ENCODE results near the gene PDE6D.
"Not testable (repeated sequence)": the region's sequence is repeated elsewhere in the genome, so short reads cannot be mapped to it uniquely, and the experiment has no call there.

Gene PDE6D

DNA sequence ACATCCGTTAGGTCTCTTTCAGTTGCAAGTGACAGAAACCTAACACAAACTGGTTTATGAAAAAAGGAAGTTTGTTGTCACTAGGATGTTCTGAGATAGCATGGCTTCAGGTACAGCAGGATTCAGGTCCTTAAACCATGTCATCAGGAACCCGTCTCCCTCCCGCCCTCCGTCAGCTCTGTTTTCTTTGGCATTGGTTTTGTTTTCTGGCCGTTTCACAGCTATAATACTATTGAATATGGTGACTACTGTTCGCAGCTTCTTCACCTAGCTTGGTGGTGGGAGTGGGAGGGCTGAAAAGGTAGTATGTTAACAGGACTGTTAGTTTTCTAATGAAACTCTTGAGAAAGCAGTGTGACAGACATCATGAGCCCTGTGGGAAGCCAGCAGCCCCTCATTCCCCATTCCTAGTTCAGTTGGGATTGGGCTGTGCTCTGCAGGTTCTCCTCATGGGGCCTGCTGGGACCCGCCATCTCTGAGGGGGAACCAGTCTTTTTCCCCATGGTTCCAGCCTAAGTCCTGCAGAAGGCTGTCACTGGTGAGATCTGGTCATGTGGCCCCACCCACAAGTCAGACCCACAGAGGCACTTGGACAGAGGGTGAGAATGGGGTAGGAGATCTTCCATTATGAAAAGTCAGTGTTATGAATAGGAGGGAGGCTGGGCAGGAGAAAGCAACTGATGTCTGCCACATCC, 60.6 kb downstream of the PDE6D start:
- DNase-seq (ENCODE audit: low spot score) = no peak

DNA sequence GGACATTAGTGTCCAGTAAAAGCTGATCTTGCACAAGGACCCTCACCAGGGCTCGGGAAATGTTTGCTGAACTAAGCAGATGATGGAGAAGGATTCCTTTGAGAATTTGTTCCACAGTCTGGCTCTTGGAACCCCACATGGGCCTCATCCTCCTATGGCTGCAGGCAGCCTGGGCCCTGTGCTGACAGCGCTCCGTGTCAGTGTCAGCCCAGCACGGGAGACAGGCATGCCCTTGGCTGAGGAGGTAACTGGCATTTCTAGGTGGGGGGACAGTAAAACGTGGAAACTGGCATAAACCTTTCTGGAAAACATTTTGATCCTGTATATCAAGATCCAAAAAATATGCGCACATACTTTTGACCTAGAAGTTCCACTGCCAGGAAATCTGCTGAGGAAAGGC, 62.3 kb downstream of the PDE6D start:
- no peak for DNase-seq (ENCODE audit: low spot score)

DNA sequence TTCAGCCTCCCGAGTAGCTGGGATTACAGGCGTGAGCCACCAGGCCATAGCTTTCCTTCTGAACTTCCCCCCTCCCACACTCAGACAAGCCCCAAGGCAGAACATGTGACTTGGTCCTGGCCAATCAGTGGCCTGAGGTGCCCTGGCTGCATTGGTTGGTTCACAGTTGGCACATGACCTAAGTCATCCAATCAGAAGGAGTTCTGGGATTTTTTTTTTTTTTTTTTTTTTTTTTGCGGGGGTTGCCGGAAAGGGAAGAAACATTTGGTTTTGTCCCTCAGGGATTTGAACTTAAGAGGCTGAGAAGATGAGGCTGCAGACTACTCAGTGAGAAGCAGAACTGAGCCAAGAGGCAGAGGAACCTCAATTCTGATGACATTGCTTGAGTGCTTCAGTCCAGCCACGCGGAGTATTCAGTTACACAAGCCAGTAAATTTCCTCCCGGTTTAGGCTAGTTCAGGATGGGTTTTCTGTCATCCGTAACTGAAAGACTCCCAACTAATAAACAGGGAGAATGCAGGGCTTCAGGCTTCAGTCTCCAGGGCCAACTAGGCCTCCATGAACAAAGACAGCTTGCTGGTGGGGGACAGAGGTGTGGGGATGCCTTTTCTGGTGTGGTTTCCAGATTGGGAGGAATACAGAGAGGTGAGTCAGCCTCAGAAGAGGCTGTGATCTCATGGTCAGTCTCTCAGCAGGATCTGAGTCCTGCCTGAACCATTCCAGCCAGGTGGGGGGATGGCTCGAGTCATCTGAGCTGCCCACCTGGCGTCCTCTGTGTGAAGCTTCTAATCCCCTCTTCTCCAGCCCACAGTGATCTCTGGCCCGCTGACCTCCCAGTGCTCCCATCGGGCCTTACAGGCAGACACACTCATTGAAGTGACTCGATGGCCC, 63.6 kb downstream of the PDE6D start:
- DNase-seq (ENCODE audit: low spot score) = no peak

DNA sequence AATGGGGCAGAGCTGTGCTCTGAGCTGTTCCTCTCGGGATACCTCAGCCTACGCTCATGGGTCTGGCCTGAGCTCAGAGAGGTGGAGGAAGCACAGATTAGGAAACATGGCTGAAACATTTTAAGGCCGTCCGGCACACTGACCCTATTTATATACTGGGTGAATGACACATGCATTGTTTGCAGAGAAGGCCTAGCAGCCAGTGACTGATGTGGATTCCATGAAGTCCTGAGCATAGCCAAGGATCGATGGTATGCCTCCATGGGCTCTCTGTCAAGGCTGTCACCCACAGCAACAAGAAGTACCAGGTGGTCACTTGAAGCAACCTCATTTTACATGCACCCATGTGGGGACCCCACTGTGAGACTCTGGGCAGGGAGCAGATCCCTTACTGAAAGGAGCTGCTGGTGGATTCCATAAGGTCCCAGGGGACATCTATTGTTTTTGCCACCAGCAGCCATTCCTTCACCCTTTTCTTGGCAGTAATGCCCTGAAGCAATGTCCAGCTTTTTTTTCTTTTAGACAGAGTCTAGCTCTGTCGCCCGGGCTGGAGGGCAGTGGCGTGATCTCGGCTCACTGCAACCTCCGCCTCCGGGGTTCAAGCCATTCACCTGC, 64.3 kb downstream of the PDE6D start:
- no peak for DNase-seq (ENCODE audit: low spot score)

DNA sequence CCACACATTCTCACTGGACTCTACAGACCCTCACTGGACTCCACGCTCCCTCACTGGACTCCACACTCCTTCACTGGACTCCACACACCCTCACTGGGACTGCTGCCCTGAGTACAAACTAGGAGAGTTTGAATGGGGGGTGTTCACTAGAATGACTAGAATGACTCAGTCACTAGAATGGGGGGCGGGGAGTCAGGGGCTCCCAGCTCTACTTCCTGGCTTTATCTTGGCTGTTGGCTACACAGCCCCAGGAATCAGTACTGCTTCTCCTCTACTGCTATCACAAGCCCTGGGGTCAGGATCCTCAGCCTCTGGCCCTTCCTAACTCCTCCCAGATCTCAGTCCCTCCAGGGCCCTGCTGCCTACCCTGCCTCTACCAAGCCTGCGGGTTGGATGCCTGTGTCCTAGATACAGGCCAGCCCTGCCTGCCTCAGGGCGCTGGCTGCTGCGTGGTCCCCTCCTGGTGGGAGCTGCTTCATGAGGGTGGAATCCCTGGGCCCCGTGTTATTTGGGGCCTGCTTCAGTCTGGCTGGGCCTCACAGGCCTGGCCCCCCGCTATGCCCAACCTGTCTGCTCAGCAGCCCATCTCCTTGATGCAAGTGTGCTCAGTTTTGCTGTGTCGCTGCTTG, 65.0 kb downstream of the PDE6D start:
- DNase-seq (ENCODE audit: low spot score) = no peak

DNA sequence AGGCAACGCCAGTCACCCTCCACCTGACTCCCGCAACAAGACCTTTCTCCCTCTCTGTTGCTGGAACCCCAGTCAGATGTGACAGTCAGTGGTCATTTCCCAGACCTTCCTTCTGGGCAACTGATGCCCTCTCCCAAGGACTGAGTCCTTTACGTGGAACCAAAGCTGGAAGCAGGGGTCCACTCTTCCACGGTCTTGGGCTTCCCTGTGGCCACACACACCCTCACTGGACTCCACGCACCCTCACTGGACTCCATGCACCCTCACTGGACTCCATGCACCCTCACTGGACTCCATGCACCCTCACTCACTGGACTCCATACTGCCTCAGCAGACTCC, 65.6 kb downstream of the PDE6D start:
- DNase-seq (ENCODE audit: low spot score) = no peak

DNA sequence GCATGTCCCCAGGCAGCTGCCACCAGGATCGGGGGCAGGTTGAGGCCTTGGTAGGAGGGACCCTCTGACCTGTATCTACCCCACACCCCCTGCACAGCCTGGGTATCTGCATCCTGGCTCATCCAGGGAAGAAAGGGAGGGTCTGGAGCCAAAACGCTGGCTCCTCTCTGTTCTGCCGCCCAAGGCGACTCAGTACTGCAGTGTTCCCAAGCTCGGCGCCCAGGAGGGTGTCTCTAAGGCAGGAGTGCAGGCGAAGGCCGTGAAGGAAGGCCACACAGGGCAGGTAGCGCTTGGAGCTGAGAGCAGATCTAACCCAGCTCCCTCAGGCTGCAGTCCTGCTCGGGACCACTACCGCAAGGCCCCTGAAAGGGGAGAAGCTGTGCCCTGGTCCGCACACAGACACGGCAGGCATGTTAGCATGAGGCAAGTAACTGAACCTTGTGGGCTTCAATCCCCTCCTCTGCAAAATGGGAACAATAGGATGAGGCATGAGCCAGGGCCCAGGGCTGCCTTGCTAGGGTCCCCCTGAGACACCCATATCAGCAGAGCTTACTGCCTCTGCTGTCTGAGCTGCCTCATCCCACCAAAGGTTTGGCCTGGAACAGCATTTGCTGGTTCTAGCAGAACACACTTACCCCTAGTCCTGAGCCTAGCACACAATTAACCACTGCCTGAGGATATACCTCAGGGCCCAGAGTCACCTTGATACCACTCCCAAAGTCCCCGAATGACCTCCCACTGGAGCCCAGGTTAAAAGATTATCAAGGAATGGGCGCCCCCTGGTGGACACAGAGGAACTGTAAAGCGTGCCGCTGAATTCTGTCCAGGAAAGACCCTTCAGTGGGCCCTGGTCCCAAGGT, 66.2 kb downstream of the PDE6D start:
- peak; percentile 92 for DNase-seq (ENCODE audit: low spot score)

DNA sequence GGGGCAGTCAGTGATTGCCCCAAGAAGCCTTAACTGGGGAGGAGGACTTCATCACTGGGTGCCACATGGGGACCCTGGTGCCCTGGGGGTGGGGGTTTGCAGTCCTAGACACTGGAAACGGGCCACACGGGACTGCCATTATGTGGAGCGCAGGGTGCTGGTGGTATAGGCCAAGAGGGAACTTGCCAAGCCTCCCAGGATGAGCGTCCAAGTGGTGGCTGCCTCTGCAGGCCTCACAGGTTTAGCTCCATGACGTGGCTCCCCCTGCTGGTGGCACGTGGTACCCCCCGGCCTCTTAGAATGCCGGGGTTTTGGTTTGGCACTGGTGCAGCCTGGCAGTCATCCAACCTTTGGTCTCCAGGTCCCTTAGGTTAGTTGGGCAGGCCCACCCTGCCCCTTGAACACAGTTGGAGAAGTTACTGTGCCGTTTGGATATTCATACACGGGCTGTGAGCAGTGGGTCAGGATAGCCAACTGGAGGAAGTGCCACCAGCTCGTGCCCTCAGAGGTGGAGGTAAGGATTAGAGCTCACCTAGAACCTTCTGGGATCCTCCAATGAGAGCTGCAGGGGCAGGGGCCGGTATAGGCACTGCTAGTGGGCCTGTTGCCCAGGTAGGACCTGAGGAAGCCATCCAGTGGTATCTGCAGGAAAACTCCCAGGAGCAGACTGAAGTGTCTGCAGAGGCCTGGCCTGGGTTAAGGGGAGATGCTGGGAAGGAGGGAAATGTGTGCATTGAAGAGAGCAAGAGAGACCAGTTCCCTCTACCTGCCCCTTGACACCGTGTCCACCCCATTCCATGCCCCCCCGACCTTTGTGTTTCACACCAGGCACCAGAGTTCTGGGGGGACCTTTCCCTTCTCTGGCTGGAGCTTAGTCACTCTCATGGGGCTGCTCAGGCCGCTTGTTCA, 67.1 kb downstream of the PDE6D start:
- peak; percentile 91 for DNase-seq (ENCODE audit: low spot score)

DNA sequence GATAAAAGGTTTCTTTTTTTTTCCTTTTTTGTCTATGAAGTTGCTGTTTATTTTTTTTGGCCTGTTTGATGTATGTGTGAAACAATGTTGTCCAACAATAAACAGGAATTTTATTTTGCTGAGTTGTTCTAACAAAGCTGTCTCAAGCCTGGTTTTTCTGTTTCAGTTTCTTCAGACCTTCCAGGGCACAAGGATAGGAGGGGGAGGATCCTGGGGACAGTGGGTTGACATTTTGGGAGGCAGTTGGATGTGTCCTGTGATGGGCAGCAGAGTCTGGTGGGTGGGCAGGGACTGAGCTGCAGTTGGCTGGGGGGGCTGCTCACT, 67.7 kb downstream of the PDE6D start:
- not testable (repeated sequence) for DNase-seq (ENCODE audit: low spot score)

DNA sequence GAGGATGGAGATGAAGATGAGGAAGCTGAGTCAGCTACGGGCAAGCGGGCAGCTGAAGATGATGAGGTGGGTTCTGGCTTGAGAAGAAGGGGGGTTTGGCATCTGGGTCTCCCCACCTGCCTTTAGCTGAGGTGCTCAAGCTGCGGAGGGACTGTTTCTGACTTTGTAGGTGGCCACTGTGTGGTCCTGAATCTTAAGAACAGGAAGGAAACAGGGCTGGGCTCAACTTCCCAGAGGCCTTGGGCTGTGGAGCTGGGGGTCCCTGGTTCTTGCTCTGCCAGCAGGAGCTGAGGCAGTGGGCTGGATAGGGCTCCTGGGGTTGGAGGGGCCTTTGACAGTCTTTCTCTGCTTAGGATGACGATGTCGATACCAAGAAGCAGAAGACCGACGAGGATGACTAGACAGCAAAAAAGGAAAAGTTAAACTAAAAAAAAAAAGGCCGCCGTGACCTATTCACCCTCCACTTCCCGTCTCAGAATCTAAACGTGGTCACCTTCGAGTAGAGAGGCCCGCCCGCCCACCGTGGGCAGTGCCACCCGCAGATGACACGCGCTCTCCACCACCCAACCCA, 68.5 kb downstream of the PDE6D start:
- DNase-seq (ENCODE audit: low spot score) = not testable (repeated sequence)

DNA sequence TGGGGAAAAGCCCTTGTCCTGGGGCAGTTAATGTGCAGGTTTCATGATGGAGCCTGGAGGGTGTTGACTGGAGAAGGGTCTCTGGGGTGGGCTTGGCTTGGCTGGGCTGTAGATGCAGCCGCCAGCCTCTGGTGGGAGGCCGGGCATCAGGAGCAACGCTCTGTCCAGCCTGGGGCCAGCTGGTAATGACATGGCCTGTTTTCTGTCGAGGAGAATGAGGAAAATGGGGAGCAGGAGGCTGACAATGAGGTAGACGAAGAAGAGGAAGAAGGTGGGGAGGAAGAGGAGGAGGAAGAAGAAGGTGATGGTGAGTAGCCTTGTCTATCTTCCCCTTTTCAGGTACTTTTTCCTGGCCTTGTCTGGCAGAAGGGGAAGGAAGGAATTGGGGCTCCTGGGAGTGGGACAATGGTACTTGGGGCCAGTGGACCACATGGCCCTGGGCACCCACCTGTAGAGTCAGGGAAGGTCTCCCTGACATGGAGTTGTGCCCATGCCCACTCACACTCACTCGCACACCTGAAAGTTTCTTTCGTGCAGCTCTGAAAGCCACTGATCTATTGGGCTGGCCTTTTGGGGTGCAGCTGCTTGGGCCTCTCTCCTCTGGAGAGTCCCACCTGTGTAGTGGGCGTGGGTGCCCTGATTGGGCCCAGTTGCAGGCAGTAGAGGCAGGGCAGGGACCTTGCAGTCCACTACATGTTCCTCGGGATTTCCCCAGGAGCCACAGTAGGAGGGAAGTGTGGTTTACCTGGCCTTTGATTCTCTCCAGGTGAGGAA, 69.2 kb downstream of the PDE6D start:
- DNase-seq (ENCODE audit: low spot score) = no peak

DNA sequence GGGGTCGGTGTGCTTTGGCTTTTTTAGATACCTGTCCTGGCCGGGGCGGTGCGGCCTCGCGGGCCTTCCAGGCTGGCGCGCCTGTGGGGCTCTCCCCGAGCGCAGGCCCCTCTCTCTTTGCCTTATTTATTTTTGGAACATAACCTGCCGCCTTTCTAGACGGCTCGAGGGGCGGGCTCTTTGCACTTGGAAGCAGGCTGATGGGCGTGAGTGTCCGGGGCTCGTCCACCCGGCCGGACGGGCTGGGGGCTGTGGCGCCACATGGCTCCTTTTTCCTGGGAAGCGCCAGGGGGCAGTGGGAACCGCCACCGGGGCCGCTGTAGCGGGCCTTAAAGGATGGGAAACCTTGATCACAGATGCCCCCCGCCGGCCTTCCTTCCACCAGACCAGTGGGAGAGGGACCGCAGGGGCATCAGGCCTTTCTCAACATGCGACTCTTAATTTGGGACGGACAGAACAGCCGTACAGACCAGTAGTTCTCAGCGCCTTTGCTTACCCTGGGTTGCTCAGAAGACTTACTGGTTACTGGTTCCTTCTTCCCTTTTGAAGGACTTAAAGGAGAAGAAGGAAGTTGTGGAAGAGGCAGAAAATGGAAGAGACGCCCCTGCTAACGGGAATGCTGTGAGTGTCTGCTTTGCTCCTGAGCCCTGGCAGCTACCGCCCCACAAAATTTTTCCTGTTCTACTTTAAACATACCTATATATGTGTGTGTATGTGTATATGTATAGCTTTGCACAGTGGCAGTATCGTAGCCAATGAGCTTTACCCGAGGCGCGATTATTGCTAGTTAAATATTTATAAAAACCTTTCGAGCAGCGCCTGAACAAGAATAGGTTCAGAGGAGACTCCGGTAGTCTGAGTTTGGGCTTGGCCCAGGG, 70.0 kb downstream of the PDE6D start:
- no peak for DNase-seq (ENCODE audit: low spot score)

DNA sequence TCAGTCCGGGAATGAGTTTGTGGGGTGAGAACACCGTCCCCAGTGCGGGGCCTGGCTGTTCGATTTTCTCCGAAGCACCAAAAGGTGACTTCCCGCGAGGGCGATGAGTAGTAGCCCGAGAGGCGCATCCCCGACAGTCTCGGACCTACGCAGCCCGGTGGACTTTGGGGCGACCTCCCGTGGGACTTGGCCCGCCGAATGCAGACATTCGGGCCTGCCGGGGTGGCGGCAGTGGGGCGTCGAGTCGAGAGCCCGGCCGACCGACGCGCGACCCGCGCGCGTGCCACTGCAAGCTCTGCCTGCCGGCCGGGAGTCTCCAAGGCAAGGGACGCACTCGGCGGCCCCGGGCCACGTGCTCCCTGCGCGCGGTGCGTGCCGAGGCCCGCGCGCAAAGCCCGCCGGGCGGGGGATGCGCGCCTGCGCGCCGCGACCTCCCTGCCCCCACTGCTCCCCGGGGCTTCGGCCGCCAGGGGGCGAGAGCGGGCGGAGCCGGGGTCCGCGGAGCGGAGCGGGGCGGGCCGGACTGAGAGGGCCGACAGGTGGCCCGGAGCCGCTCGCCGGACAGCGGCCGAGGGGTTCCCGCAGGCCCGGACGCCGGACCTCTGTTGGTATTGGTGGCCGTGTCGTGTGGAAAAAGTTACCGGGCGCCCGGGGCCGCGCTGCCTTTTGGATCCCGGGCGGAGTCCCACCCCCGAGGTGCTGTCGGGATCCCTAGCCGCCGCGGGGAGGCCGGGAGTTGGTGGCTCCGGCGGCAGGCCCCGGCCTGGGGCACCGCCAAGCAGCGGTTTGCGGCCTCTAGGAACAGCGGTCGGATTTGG, 70.9 kb downstream of the PDE6D start:
- DNase-seq (ENCODE audit: low spot score) = peak; percentile 92

DNA sequence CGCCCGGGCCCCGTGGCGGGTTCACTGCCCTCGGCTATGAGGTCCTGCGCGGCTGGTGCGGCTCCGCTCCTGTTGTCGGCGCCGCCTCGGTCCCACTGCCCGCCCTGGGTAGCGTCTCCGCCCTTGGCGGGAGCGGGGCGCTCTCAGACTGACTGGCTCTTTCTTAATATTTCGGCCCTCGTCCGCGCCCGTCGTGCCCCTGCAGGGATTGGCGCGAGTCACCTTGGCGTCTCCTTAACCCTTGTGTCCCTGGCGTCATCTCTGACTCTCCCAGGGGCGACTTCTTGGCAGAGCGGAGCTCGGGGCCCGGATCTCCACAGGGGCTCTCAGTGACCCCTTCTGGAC, 71.5 kb downstream of the PDE6D start:
- peak; percentile 69 for DNase-seq (ENCODE audit: low spot score)

DNA sequence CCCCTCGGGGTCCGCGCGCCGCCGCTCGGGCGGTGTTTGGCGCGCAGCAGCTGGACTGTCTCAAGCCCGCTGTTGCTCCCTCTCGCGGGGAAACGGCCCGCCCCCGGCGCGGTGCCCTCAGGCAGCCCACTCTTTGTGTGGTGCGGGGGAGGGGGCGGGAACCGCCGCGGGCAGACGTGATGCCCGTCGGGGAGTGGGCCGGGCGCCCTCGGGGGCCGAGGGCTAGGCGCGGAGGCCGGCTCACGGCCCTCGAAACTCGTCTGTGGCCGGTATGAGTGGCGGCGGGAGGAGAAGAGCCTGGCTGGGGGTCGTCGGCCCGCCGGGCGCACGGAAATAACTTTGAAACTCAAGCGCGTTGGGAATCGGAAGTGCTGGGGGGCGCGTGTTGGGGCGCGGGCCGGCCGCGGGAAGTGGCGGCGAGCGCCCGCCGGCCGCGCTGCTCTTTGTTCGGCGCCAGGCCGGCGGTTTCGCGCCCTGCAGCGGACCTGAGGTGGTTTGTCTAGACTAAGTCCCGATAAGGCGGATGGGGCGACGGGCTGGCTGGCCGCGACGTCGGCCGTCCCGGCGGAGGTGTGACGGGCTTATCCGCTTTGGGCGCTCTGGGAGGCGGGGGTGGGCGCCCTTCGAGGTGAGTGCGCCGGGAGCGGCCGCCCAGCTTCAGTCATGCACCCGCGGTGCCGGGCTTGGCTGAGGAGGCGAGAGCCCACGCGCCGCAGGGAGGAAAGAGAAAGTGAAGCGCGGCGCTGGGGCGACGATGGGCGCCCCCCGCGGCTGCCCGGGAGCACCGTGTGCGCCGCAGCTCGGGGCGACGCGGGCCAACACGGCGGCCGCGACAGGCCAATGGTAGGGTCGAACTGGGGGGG, 72.1 kb downstream of the PDE6D start:
- DNase-seq (ENCODE audit: low spot score) = peak; percentile 79

DNA sequence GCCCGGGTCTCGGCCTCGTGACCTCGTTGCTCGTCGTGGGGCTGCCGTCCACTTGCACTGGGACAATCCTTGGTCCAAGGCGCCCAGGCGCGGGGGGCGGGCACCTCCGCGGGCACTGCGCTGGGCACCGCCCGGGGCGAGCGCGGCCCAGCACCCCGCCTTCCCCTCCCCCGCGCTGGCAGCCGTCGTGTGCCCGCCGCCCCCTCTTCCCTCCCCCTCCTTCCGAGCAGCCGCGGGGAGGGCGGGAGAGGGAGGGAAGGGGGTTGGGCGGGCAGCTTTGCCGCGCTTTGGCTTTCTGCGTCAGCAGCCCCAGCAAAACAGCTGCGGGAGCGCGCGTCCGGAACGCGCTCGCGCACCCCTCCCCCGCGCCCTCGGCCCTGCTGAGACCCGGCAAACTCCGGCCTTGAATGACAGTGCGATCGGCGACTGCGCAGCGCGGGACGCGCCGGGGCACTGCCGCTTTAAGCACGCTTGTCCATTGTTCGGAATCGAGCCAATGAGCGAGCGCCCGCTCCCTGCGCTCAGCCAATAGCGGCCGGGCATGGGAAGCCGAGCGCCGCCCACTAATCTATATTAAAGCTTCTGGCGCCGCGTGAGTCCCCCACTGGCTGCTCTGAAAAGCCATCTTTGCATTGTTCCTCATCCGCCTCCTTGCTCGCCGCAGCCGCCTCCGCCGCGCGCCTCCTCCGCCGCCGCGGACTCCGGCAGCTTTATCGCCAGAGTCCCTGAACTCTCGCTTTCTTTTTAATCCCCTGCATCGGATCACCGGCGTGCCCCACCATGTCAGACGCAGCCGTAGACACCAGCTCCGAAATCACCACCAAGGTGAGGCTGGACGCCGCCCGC, 72.9 kb downstream of the PDE6D start, which contains the start of gene PTMA:
TSS of gene PTMA (plus strand) at position 599 of the 846 bp plus-strand sequence. CDS start at position 781, 182 bp downstream.
- peak; percentile 100 for DNase-seq (ENCODE audit: low spot score)
